Osteoblast (primary cell): Measurements from ENCODE around the gene SLC28A1. TPM values are rescaled to one million over a fixed set of nuclear protein-coding genes. Genes with fewer than 3 reads are reported as not detected.

ENCODE experiments used
- DNase-seq: peaks from one replicate; pipeline ENCODE4 v3.0.0; 2011; ENCODE audit warnings: low spot score, mixed read lengths; ENCODE audit not compliant: insufficient read length; ENCODE audit errors: missing footprints
- H2AFZ ChIP-seq: 2 replicates; pipeline ENCODE4 v1.6.0; 2011; ENCODE audit warnings: mild to moderate bottlenecking, low read length
- H3K27ac ChIP-seq: 2 replicates; pipeline ENCODE4 v1.5.1; 2011; ENCODE audit warnings: mild to moderate bottlenecking, low read depth, low read length, moderate library complexity
- H3K27me3 ChIP-seq: 2 replicates; pipeline ENCODE4 v1.6.0; 2012; ENCODE audit warnings: mild to moderate bottlenecking, control low read depth, inconsistent platforms, low read length, moderate library complexity; ENCODE audit not compliant: insufficient read depth
- H3K36me3 ChIP-seq: 2 replicates; pipeline ENCODE4 v1.5.1; 2011; ENCODE audit warnings: mild to moderate bottlenecking, low read length, control low read depth, moderate library complexity; ENCODE audit not compliant: insufficient read depth
- H3K4me1 ChIP-seq: 2 replicates; pipeline ENCODE4 v1.5.1; 2011; ENCODE audit warnings: mild to moderate bottlenecking, low read length, control low read depth, moderate library complexity; ENCODE audit not compliant: insufficient read depth
- H3K4me2 ChIP-seq: 2 replicates; pipeline ENCODE4 v1.6.0; 2011; ENCODE audit warnings: mild to moderate bottlenecking, low read length; ENCODE audit not compliant: insufficient read depth
- H3K4me3 ChIP-seq: fragments of 200-600 bp; sonication (generic); 3 replicates; pipeline ENCODE4 v1.5.1; 2012; ENCODE audit warnings: mild to moderate bottlenecking, low read length, inconsistent platforms; ENCODE audit not compliant: insufficient read depth
- H3K79me2 ChIP-seq: 2 replicates; pipeline ENCODE4 v1.6.0; 2012; ENCODE audit warnings: mild to moderate bottlenecking, low read length, control low read depth, inconsistent platforms; ENCODE audit not compliant: insufficient read depth
- H3K9me3 ChIP-seq: 2 replicates; pipeline ENCODE4 v1.5.1; 2011; ENCODE audit warnings: low read depth, low read length, control low read depth
- H4K20me1 ChIP-seq: 2 replicates; pipeline ENCODE4 v1.6.0; 2012; ENCODE audit warnings: mild to moderate bottlenecking, low read length, control low read depth; ENCODE audit not compliant: insufficient read depth
- CTCF ChIP-seq: IDR thresholded peaks from 2 replicates; pipeline ENCODE4 v1.5.1; 2011; ENCODE audit warnings: mild to moderate bottlenecking, low read depth, low read length, moderate library complexity; ENCODE audit errors: extremely low read depth
- total RNA-seq: library from RNA; depleted of rRNA; stranded (reverse); fragments of >200 nt; gene quantifications from 2 replicates; pipeline ENCODE4 v1.2.3, GENCODE V29; 2012

The SLC28A1 gene
- total RNA-seq, 1 donor = not detected

GRCh38 chr15:84889991-84890669, 5.7 kb downstream of the SLC28A1 start:
- Histone ChIP-seq H3K9me3 (no peaks in the 10 kb centered on the region), H4K20me1 (no peaks in the 10 kb centered on the region), H3K79me2 (no peaks in the 10 kb centered on the region), H3K27me3 (no peaks in the 10 kb centered on the region), H3K27ac (no peak overlapping the region), H3K4me1 (no peaks in the 10 kb centered on the region), H3K36me3 (no peaks in the 10 kb centered on the region), H2AFZ (no peak overlapping the region), H3K4me2 (no peak overlapping the region), H3K4me3 (no peak overlapping the region)
- TF ChIP-seq CTCF = no peak
- DNase-seq = no peak

- no peak overlapping the region for H3K4me3 ChIP-seq
- H3K4me2 ChIP-seq = no peak overlapping the region
- no peak overlapping the region for H3K27ac ChIP-seq
- no peak for TF ChIP-seq CTCF
- H3K79me2 ChIP-seq = no peaks in the 10 kb centered on the region
- DNase-seq = no peak
- no peak overlapping the region for H2AFZ ChIP-seq
- no peaks in the 10 kb centered on the region for H3K27me3 ChIP-seq
- H4K20me1 ChIP-seq = no peaks in the 10 kb centered on the region
- H3K9me3 ChIP-seq = no peaks in the 10 kb centered on the region
- H3K4me1 ChIP-seq = no peaks in the 10 kb centered on the region
- H3K36me3 ChIP-seq = no peaks in the 10 kb centered on the region
These were observed 6.3 kb downstream of the SLC28A1 start for GRCh38 chr15:84890670-84891162.

- no peak overlapping the region for H3K4me3 ChIP-seq
- no peak for TF ChIP-seq CTCF
- no peak overlapping the region for H2AFZ ChIP-seq
- no peak overlapping the region for H3K27ac ChIP-seq
- no peaks in the 10 kb centered on the region for H3K4me1 ChIP-seq
- no peaks in the 10 kb centered on the region for H3K9me3 ChIP-seq
- H4K20me1 ChIP-seq = no peaks in the 10 kb centered on the region
- H3K79me2 ChIP-seq = no peaks in the 10 kb centered on the region
- no peaks in the 10 kb centered on the region for H3K36me3 ChIP-seq
- H3K27me3 ChIP-seq = no peaks in the 10 kb centered on the region
- H3K4me2 ChIP-seq = no peak overlapping the region
- DNase-seq = no peak
These were observed 6.9 kb downstream of the SLC28A1 start for GRCh38 chr15:84891339-84891738.

GRCh38 chr15:84892786-84893307, 8.4 kb downstream of the SLC28A1 start:
- Histone ChIP-seq H3K79me2 (no peaks in the 10 kb centered on the region), H3K4me2 (no peak overlapping the region), H2AFZ (no peak overlapping the region), H3K27ac (no peak overlapping the region), H4K20me1 (no peaks in the 10 kb centered on the region), H3K27me3 (no peaks in the 10 kb centered on the region), H3K4me3 (no peak overlapping the region), H3K9me3 (no peaks in the 10 kb centered on the region), H3K4me1 (no peaks in the 10 kb centered on the region), H3K36me3 (no peaks in the 10 kb centered on the region)
- no peak for TF ChIP-seq CTCF
- DNase-seq = no peak
